NCI-H526 treated with DMSO at 0.1 percent for 48 hours (cell line): Measurements from ENCODE around the gene PIK3IP1.

Experiments used
- DNase-seq: peaks from one replicate; lab custom pipeline; 2025; lab: John Stamatoyannopoulos, UW

The PIK3IP1 gene

GRCh38 chr22:31308181-31308580 lies 15.9 kb upstream of the PIK3IP1 start:
- no peak for DNase-seq

GRCh38 chr22:31305194-31305593 lies 12.9 kb upstream of the PIK3IP1 start:
- no peak for DNase-seq

GRCh38 chr22:31302537-31302936 lies 10.2 kb upstream of the PIK3IP1 start:
- DNase-seq, result no peak

- no peak for DNase-seq
Measured at GRCh38 chr22:31302006-31302405, 9.7 kb upstream of the PIK3IP1 start.

GRCh38 chr22:31300896-31301295 lies 8.6 kb upstream of the PIK3IP1 start:
- no peak for DNase-seq

GRCh38 chr22:31295831-31296657 lies 3.8 kb upstream of the PIK3IP1 start:
- no peak for DNase-seq

GRCh38 chr22:31295360-31295759 lies 3.1 kb upstream of the PIK3IP1 start:
- DNase-seq, result no peak

GRCh38 chr22:31291481-31292235 lies 630 bp downstream of the PIK3IP1 start:
- no peak for DNase-seq

GRCh38 chr22:31290494-31291471 lies 1.5 kb downstream of the PIK3IP1 start:
- peak; percentile 85 for DNase-seq

GRCh38 chr22:31289344-31289743 lies 2.9 kb downstream of the PIK3IP1 start:
- DNase-seq, result peak; percentile 22

- DNase-seq, result no peak
Measured at GRCh38 chr22:31288496-31289240, 3.6 kb downstream of the PIK3IP1 start.

- no peak for DNase-seq
Measured at GRCh38 chr22:31287818-31288495, 4.3 kb downstream of the PIK3IP1 start.

- no peak for DNase-seq
Measured at GRCh38 chr22:31286360-31287255, 5.7 kb downstream of the PIK3IP1 start.

GRCh38 chr22:31284281-31285155 lies 7.8 kb downstream of the PIK3IP1 start:
- no peak for DNase-seq

GRCh38 chr22:31282748-31283468 lies 9.4 kb downstream of the PIK3IP1 start:
- DNase-seq, result no peak

GRCh38 chr22:31281733-31282132 lies 10.6 kb downstream of the PIK3IP1 start:
- DNase-seq, result no peak

- no peak for DNase-seq
Measured at GRCh38 chr22:31279821-31280505, 12.3 kb downstream of the PIK3IP1 start.

- no peak for DNase-seq
Measured at GRCh38 chr22:31279327-31279669, 13.0 kb downstream of the PIK3IP1 start.
